ENCODE data around the gene SMAP1.

Gene SMAP1

DNA sequence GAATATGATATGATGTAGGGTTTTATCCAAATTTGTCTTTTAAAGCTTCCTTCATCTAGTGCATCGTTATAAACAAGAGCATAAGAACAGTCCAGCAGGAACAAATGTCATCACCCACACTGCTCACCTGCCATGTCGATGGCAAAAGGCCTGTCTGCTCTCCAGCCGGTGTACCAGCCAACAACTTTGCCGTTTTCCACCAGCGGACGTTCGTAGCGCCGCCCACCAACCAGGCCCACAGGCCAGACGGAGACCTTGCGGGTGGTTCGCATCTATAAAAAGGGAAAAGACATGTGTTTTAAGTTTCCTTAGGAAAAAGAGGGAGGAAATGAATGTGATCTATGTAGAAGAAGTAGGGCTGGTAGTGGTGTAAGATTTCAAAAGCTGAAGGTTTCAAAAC, 226.3 kb downstream of the SMAP1 start:
- DNase-seq (ENCODE audit: low read depth in 2 of 2) = no peak

GRCh38 chr6:70900047-70900446, 232.4 kb downstream of the SMAP1 start:
- no peak for DNase-seq (ENCODE audit: low read depth in 2 of 2)

GRCh38 chr6:70901324-70901723, 233.6 kb downstream of the SMAP1 start:
- no peak for DNase-seq (ENCODE audit: low read depth in 2 of 2)

DNA sequence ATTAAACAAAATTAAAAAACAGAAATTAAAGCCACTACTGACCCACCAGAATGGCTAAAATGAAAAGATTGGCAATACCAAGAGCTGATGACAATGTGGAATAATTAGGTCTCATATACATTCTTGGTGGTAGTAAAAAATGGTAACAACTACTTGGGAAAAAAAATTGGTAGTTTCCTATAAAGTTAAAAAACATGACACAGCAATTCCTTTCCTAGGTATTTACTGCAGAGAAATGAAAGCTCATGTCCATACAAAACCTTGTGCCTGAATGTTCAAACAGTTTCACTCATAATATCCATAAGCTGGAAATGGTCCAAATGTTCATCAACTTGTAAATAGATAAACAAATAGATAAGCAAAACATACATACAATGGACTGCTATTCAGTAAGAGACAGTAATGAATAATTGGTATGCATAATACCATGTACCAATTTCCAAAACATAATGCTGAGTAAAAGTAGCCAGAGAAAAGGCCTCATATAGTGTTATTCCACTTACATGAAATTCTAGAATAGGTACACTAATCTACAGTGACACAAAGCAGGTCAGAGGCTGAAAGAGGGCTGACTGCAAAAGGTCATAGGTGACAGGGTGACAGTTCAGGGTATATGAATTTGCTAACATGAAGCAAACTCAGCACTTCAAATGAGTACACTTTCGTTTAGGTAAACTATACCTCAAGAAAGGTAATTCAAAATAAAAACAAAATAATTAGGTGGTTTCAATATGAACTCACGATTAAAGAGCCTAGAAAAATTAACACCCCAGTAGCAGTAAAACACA, 236.2 kb downstream of the SMAP1 start:
- DNase-seq (ENCODE audit: low read depth in 2 of 2) = no peak

- no peak for DNase-seq (ENCODE audit: low read depth in 2 of 2)
These were observed 238.1 kb downstream of the SMAP1 start for GRCh38 chr6:70905742-70906141.
